Ureter (tissue), 1 donor: ENCODE data around the gene EFHC1. TPM values are rescaled to one million over a fixed set of nuclear protein-coding genes. Genes with fewer than 3 reads are reported as not detected.
"Not testable (repeated sequence)": the region's sequence is repeated elsewhere in the genome, so short reads cannot be mapped to it uniquely, and the experiment has no call there.

Experiments
- DNase-seq: peaks from one replicate; pipeline ENCODE4 v3.0.0-alpha.2; 2020; ENCODE audit warnings: low spot score
- total RNA-seq: library from RNA; stranded (reverse); gene quantifications from one replicate; pipeline ENCODE4 v1.2.4, GENCODE V29; 2023
- donor health status: DM: yes; HTN: yes; CAD: no.

The EFHC1 gene
- total RNA-seq, 1 donor from 2014 or later: 20.4 TPM

GRCh38 chr6:52399511-52400312, 20.4 kb upstream of the EFHC1 start:
- no peak for DNase-seq

- no peak for DNase-seq
Measured at GRCh38 chr6:52400313-52401041, 19.7 kb upstream of the EFHC1 start.

GRCh38 chr6:52403086-52403485, 17.1 kb upstream of the EFHC1 start:
- DNase-seq: no peak

GRCh38 chr6:52403627-52404026, 16.5 kb upstream of the EFHC1 start:
- DNase-seq: peak; percentile 61

GRCh38 chr6:52405243-52405642, 14.9 kb upstream of the EFHC1 start:
- no peak for DNase-seq

- no peak for DNase-seq
Measured at GRCh38 chr6:52407467-52407866, 12.7 kb upstream of the EFHC1 start.

- DNase-seq: no peak
Measured at GRCh38 chr6:52409499-52409898, 10.6 kb upstream of the EFHC1 start.

- DNase-seq: no peak
Measured at GRCh38 chr6:52410979-52411378, 9.2 kb upstream of the EFHC1 start.

- DNase-seq: no peak
Measured at GRCh38 chr6:52411911-52412310, 8.2 kb upstream of the EFHC1 start.

- DNase-seq: no peak
Measured at GRCh38 chr6:52415333-52415732, 4.8 kb upstream of the EFHC1 start.

GRCh38 chr6:52415917-52416628, 4.1 kb upstream of the EFHC1 start:
- no peak for DNase-seq

GRCh38 chr6:52416629-52417151, 3.5 kb upstream of the EFHC1 start:
- DNase-seq: peak; percentile 55

GRCh38 chr6:52417675-52418111, 2.4 kb upstream of the EFHC1 start:
- no peak for DNase-seq

GRCh38 chr6:52418606-52419005, 1.5 kb upstream of the EFHC1 start:
- no peak for DNase-seq

- DNase-seq: no peak
Measured at GRCh38 chr6:52420668-52421358, 671 bp downstream of the EFHC1 start.

GRCh38 chr6:52422156-52422555, 2.0 kb downstream of the EFHC1 start:
- DNase-seq: no peak

GRCh38 chr6:52423448-52423847, 3.3 kb downstream of the EFHC1 start:
- no peak for DNase-seq

GRCh38 chr6:52423971-52424381, 3.8 kb downstream of the EFHC1 start:
- no peak for DNase-seq

GRCh38 chr6:52424513-52424912, 4.4 kb downstream of the EFHC1 start:
- no peak for DNase-seq

- DNase-seq: no peak
Measured at GRCh38 chr6:52426667-52427066, 6.5 kb downstream of the EFHC1 start.

- DNase-seq: not testable (repeated sequence)
Measured at GRCh38 chr6:52433294-52433693, 13.2 kb downstream of the EFHC1 start.

- no peak for DNase-seq
Measured at GRCh38 chr6:52435345-52435744, 15.2 kb downstream of the EFHC1 start.
